Activated gamma-delta T cell treated with anti-CD3 and anti-CD28 coated beads, Interleukin-2, amount 50 U/mL, for 16 hours (primary cell): ENCODE measurements around the gene MEIS3.

Experiments used
- DNase-seq: peaks from one replicate; pipeline ENCODE4 v3.0.0-alpha.2; 2020; ENCODE audit warnings: low read depth

The MEIS3 gene

DNA sequence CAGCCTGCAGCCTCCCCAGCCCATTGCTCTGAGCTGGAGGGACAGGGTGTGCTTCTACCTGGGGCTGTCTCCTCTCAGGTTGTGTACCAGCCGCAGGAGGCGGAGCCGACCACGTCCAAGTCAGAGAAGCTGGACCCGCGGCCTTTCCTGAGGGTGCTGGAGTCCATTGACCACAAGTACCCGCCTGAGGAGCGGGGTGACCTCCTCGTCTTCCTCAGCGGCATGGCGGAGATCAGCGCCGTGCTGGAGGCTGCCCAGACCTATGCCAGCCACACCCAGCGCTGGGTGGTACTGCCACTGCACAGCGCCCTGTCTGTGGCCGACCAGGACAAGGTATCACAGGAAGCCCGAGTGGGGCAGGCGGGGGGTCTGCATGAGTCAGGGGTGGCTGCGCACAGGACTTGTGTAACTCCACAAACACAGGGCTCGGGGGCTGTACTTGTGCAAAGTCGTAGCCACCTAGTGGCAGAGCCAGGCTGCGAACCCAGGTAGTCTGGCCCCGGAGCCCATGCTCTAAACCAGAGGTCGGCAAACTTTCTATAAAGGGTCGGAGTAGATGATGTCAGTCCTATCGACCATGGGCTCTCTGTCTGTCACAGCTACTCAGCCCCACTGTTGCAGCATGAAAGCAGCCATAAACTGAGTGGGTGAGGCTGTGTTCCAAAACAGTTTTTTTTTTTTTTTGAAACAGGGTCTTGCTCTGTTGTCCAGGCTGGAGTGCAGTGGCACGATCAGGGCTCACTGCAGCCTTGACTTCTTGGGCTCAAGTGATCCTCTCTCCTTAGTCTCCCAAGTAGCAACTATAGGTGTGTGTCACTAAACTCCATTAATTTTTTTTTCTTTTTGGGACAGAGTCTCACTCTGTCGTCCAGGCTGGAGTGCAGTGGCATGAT, 61.3 kb downstream of the MEIS3 start:
- DNase-seq = no peak

DNA sequence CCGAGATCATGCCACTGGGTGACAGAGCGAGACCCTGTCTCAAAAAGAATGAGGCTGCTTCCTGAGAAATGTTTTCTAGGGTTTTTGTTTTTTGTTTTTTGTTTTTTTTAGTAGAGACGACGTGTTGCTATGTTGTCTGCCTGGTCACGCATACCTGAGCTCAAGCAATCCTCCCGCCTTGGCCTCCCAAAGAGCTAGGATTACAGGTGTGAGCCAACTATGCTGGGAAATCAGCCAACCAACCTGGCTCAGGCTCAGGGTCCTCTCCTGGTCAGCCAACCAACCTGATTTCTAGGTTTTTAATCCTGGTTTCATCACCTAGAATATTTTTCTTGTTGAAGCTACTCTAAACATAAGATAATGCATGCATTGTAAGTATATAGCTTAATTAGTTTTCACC, 62.4 kb downstream of the MEIS3 start:
- DNase-seq = no peak

- no peak for DNase-seq
These were observed 66.0 kb downstream of the MEIS3 start for GRCh38 chr19:47353307-47353712.
